ENCODE results near the gene STPG4. TPM values are rescaled to one million over a fixed set of nuclear protein-coding genes. Genes with fewer than 3 reads are reported as not detected.

The STPG4 gene
- total and polyA plus RNA-seq, 2 of the 8 experiments (the other 6 are each of a cell fraction or from before 2014, with no cell fraction given), result 0.28 TPM; not detected in 1

DNA sequence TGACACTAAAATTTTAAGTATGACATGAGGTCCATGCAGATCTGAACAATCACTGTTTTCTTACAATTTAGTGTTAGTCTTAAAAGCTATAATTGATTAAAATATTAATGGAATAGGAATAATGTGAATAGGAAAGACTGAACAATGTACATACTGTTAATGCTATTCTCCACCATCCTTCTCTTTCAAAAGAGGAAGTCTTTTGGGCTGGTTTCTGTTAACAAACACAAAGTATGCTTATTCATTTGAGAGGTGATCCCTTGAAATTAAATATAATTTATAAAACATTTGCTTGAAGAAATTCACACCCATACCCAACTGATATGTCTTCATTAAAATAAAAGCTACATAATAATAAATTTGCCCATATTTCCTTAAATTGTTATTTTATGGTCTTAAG lies 2.3 kb downstream of the STPG4 start:
- Histone ChIP-seq H3K79me1 (ENCODE audit: low read depth, low read length) (no peaks in the 10 kb centered on the region), H3K56ac (replicated peaks; ENCODE audit: insufficient read length, low read depth, low read length) (no peak overlapping the region), H3K14ac (ENCODE audit: insufficient read length) (no peak overlapping the region), H2BK5ac (ENCODE audit: low read depth, low read length) (no peak overlapping the region), H4K5ac (ENCODE audit: insufficient read length, low read depth, low read length) (no peak overlapping the region), H3K4me1 (replicated peaks in 1 of 4; ENCODE audit: control insufficient read depth in 3 of 4, insufficient read depth in 4 of 4, low read length in 3 of 4) (no peaks in the 10 kb centered on the region), H2BK15ac (ENCODE audit: low read length) (no peak overlapping the region), H2AFZ (ENCODE audit: low read length) (no peak overlapping the region), H3K4me2 (ENCODE audit: insufficient read depth in 1 of 2, low read depth in 2 of 2, low read length in 2 of 2) (no peak overlapping the region), H2BK12ac (ENCODE audit: low read depth, low read length) (no peak overlapping the region), H3K4me3 (ENCODE audit: extremely low read depth in 1 of 4, insufficient read depth in 2 of 4, low read depth in 3 of 4, low read length in 4 of 4) (no peak overlapping the region), H3K18ac (ENCODE audit: extremely low read depth, low read length) (no peak overlapping the region), H4K91ac (replicated peaks; ENCODE audit: insufficient read length, low read length) (no peak overlapping the region), H3K9ac (replicated peaks in 1 of 4; ENCODE audit: extremely low read depth in 1 of 4, low read depth in 3 of 4, low read length in 3 of 4) (no peak overlapping the region), H3K23me2 (ENCODE audit: low read depth, low read length) (no peaks in the 10 kb centered on the region), H3K36me3 (ENCODE audit: control insufficient read depth in 2 of 4, insufficient read depth in 4 of 4, low read length in 3 of 4) (peaks cover 2 to 19% (median 12%) of the 10 kb centered on the region in 4 experiments; a peak in 6 of 8 replicates), H3K23ac (ENCODE audit: insufficient read length) (no peak overlapping the region), H2BK20ac (ENCODE audit: low read length) (no peak overlapping the region), H3K27me3 (replicated peaks in 1 of 4; ENCODE audit: control insufficient read depth in 3 of 4, extremely low read depth in 1 of 4, insufficient read depth in 3 of 4, low read length in 3 of 4) (no peaks in the 10 kb centered on the region), H4K8ac (ENCODE audit: extremely low read depth, insufficient read depth, low read length) (no peak overlapping the region), H3K27ac (ENCODE audit: low read depth, low read length) (no peak overlapping the region), H2BK120ac (replicated peaks; ENCODE audit: low read depth, low read length) (no peak overlapping the region), H3K9me3 (ENCODE audit: insufficient read depth in 2 of 2, low read depth in 1 of 2, low read length in 1 of 2) (no peaks in the 10 kb centered on the region), H3K4ac (replicated peaks; ENCODE audit: insufficient read length, low read depth, low read length) (no peak overlapping the region), H2AK5ac (ENCODE audit: low read depth, low read length) (no peak overlapping the region), H3K79me2 (ENCODE audit: control insufficient read depth in 1 of 2, insufficient read depth in 2 of 2, low read length in 2 of 2) (no peaks in the 10 kb centered on the region), H4K20me1 (replicated peaks in 1 of 2; ENCODE audit: control insufficient read depth in 1 of 2, insufficient read depth in 2 of 2, low read length in 2 of 2) (no peaks in the 10 kb centered on the region)
- ChIA-PET POLR2A (ENCODE audit: partially characterized antibody) (interaction anchor here (1.7 to 6.9 kb wide), 2 partner anchors 10 to 19 kb away, joined by 4 to 40 read pairs; no protein-coding TSS in a partner anchor), CTCF (ENCODE audit: partially characterized antibody) (interaction anchor here (1.5 to 2.0 kb wide), 3 partner anchors 161 to 165 kb away, joined by 4 to 6 read pairs (median 5); no protein-coding TSS in a partner anchor)
- TF ChIP-seq CREB1 (IDR thresholded peaks at IDR 0.05), result no peak
- no peak for TF ChIP-seq CEBPB (IDR thresholded peaks at IDR 0.05; ENCODE audit: low read depth, low read length)
- TF ChIP-seq SP1 (IDR thresholded peaks at IDR 0.05; ENCODE audit: low read depth, low read length), result no peak
- TF ChIP-seq GTF2F1 (IDR thresholded peaks at IDR 0.05; ENCODE audit: borderline replicate concordance, low read depth, low read length), result no peak
- no peak for TF ChIP-seq NANOG (IDR thresholded peaks at IDR 0.05; ENCODE audit: insufficient read depth, low read depth, low read length, poor library complexity, severe bottlenecking)
- no peak for TF ChIP-seq CBX8 (IDR thresholded peaks at IDR 0.05; ENCODE audit: borderline replicate concordance, low read depth, low read length)
- TF ChIP-seq BRCA1 (IDR thresholded peaks at IDR 0.05; ENCODE audit: low read depth, low read length), result no peak
- no peak for TF ChIP-seq CHD2 (IDR thresholded peaks at IDR 0.05; ENCODE audit: low read length)
- TF ChIP-seq JUND (IDR thresholded peaks at IDR 0.05; ENCODE audit: low read length), result no peak
- TF ChIP-seq SRF (IDR thresholded peaks at IDR 0.05; ENCODE audit: low read depth, low read length), result no peak
- DNase-seq (ENCODE audit: low read depth in 1 of 2, low spot score in 2 of 2) (no peak), FAIRE-seq (no peak)

Measured in H1 (cell line).